Retina (tissue), 1 donor: ENCODE results near the gene FSD1.

Experiments
- DNase-seq: peaks from one replicate; pipeline ENCODE4 v3.0.0-alpha.2; 2016

Gene FSD1

GRCh38 chr19:4320419-4320818 lies 16.0 kb downstream of the FSD1 start:
- DNase-seq = no peak

GRCh38 chr19:4322942-4323665 lies 18.7 kb downstream of the FSD1 start:
- no peak for DNase-seq

- DNase-seq = no peak
Measured at GRCh38 chr19:4323692-4324091, 19.3 kb downstream of the FSD1 start.

- DNase-seq = no peak
Measured at GRCh38 chr19:4324228-4324627, 19.8 kb downstream of the FSD1 start.

GRCh38 chr19:4326215-4326836 lies 21.9 kb downstream of the FSD1 start:
- no peak for DNase-seq

GRCh38 chr19:4326837-4327251 lies 22.4 kb downstream of the FSD1 start:
- peak; percentile 21 for DNase-seq

- DNase-seq = peak; percentile 69
Measured at GRCh38 chr19:4327252-4327876, 23.0 kb downstream of the FSD1 start.

- no peak for DNase-seq
Measured at GRCh38 chr19:4327877-4328242, 23.5 kb downstream of the FSD1 start.

- peak; percentile 94 for DNase-seq
Measured at GRCh38 chr19:4328243-4328990, 24.0 kb downstream of the FSD1 start.

- DNase-seq = peak; percentile 27
Measured at GRCh38 chr19:4328991-4329681, 24.7 kb downstream of the FSD1 start.

GRCh38 chr19:4329858-4330257 lies 25.5 kb downstream of the FSD1 start:
- no peak for DNase-seq

- DNase-seq = no peak
Measured at GRCh38 chr19:4334929-4335570, 30.7 kb downstream of the FSD1 start.

GRCh38 chr19:4337906-4338440 lies 33.6 kb downstream of the FSD1 start:
- DNase-seq = no peak

GRCh38 chr19:4338441-4339355 lies 34.3 kb downstream of the FSD1 start, which contains the start of gene STAP2:
TSS of gene STAP2 (minus strand) at chr19:4338827. CDS start at chr19:4338753, 74 bp downstream.
- no peak for DNase-seq

GRCh38 chr19:4342314-4342614 lies 37.9 kb downstream of the FSD1 start:
- DNase-seq = no peak

- DNase-seq = peak; percentile 96
Measured at GRCh38 chr19:4342615-4343369, 38.4 kb downstream of the FSD1 start.

GRCh38 chr19:4343370-4344307 lies 39.2 kb downstream of the FSD1 start, which contains the start of gene MPND:
TSS of gene MPND (plus strand) at chr19:4343562. CDS start at chr19:4343594, 32 bp downstream.
- DNase-seq = no peak

- DNase-seq = no peak
Measured at GRCh38 chr19:4345342-4346019, 41.1 kb downstream of the FSD1 start.
